ENCODE results near the gene PLCG1. TPM values are rescaled to one million over a fixed set of nuclear protein-coding genes. Genes with fewer than 3 reads are reported as not detected.

The PLCG1 gene
- total RNA-seq, 2 experiments from 2014 or later: 387 to 404 TPM

GRCh38 chr20:41219824-41220223 lies 82.5 kb downstream of the PLCG1 start:
- H3K4me3 Mint-ChIP-seq: no peak overlapping the region
- Histone ChIP-seq H3K9me3 (ENCODE audit: control insufficient read depth in 1 of 2, insufficient read depth in 1 of 2, low read length in 2 of 2) (no peaks in the 10 kb centered on the region), H3K27ac (ENCODE audit: low read depth in 1 of 2, low read length in 2 of 2) (no peak overlapping the region), H3K36me3 (ENCODE audit: insufficient read depth, low read length) (no peaks in the 10 kb centered on the region), H3K4me1 (ENCODE audit: insufficient read depth, low read length) (no peaks in the 10 kb centered on the region), H3K27me3 (ENCODE audit: control insufficient read depth in 1 of 2, insufficient read depth in 2 of 2, low read length in 2 of 2) (no peaks in the 10 kb centered on the region), H3K4me3 (ENCODE audit: low read length) (no peak overlapping the region)
- no peak for DNase-seq
- no peak overlapping the region for H3K27ac Mint-ChIP-seq
- POLR2A ChIA-PET: no interaction called here
- no peaks in the 10 kb centered on the region for H3K36me3 Mint-ChIP-seq (ENCODE audit: low read depth)
- no peak for ATAC-seq (ENCODE audit: poor library complexity)
- TF ChIP-seq, protein P1, sequence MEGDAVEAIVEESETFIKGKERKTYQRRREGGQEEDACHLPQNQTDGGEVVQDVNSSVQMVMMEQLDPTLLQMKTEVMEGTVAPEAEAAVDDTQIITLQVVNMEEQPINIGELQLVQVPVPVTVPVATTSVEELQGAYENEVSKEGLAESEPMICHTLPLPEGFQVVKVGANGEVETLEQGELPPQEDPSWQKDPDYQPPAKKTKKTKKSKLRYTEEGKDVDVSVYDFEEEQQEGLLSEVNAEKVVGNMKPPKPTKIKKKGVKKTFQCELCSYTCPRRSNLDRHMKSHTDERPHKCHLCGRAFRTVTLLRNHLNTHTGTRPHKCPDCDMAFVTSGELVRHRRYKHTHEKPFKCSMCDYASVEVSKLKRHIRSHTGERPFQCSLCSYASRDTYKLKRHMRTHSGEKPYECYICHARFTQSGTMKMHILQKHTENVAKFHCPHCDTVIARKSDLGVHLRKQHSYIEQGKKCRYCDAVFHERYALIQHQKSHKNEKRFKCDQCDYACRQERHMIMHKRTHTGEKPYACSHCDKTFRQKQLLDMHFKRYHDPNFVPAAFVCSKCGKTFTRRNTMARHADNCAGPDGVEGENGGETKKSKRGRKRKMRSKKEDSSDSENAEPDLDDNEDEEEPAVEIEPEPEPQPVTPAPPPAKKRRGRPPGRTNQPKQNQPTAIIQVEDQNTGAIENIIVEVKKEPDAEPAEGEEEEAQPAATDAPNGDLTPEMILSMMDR (IDR thresholded peaks at IDR 0.05): no peak
- H3K9me3 Mint-ChIP-seq: no peaks in the 10 kb centered on the region
- intact Hi-C loops (cut with DNase I, micrococcal nuclease): no loop called here
- no peaks in the 10 kb centered on the region for H3K27me3 Mint-ChIP-seq
- no peaks in the 10 kb centered on the region for H3K4me1 Mint-ChIP-seq (ENCODE audit: low read depth)
- CTCF ChIA-PET: interaction anchor here (1.2 kb wide), 1 partner anchor 47 kb away, joined by 3 read pairs; no protein-coding TSS in a partner anchor

- ATAC-seq (ENCODE audit: poor library complexity) (no peak), DNase-seq (no peak)
- H3K27ac Mint-ChIP-seq: no peak overlapping the region
- Histone ChIP-seq H3K36me3 (ENCODE audit: insufficient read depth, low read length) (no peaks in the 10 kb centered on the region), H3K4me1 (ENCODE audit: insufficient read depth, low read length) (no peaks in the 10 kb centered on the region), H3K9me3 (ENCODE audit: control insufficient read depth in 1 of 2, insufficient read depth in 1 of 2, low read length in 2 of 2) (no peaks in the 10 kb centered on the region), H3K27ac (ENCODE audit: low read depth in 1 of 2, low read length in 2 of 2) (no peak overlapping the region), H3K27me3 (ENCODE audit: control insufficient read depth in 1 of 2, insufficient read depth in 2 of 2, low read length in 2 of 2) (no peaks in the 10 kb centered on the region), H3K4me3 (ENCODE audit: low read length) (no peak overlapping the region)
- POLR2A ChIA-PET: no interaction called here
- no peaks in the 10 kb centered on the region for H3K36me3 Mint-ChIP-seq (ENCODE audit: low read depth)
- intact Hi-C loops (cut with DNase I, micrococcal nuclease): no loop called here
- CTCF ChIA-PET: no interaction called here
- TF ChIP-seq, protein P1 (IDR thresholded peaks at IDR 0.05): no peak
- H3K27me3 Mint-ChIP-seq: no peaks in the 10 kb centered on the region
- H3K9me3 Mint-ChIP-seq: no peaks in the 10 kb centered on the region
- H3K4me3 Mint-ChIP-seq: no peak overlapping the region
- no peaks in the 10 kb centered on the region for H3K4me1 Mint-ChIP-seq (ENCODE audit: low read depth)
Measured at GRCh38 chr20:41221614-41222218, 84.4 kb downstream of the PLCG1 start.

- Histone ChIP-seq H3K9me3 (ENCODE audit: control insufficient read depth in 1 of 2, insufficient read depth in 1 of 2, low read length in 2 of 2) (no peaks in the 10 kb centered on the region), H3K36me3 (ENCODE audit: insufficient read depth, low read length) (no peaks in the 10 kb centered on the region), H3K4me3 (ENCODE audit: low read length) (no peak overlapping the region), H3K4me1 (ENCODE audit: insufficient read depth, low read length) (no peaks in the 10 kb centered on the region), H3K27me3 (ENCODE audit: control insufficient read depth in 1 of 2, insufficient read depth in 2 of 2, low read length in 2 of 2) (no peaks in the 10 kb centered on the region), H3K27ac (ENCODE audit: low read depth in 1 of 2, low read length in 2 of 2) (no peak overlapping the region)
- H3K4me1 Mint-ChIP-seq (ENCODE audit: low read depth): no peaks in the 10 kb centered on the region
- no peak overlapping the region for H3K27ac Mint-ChIP-seq
- intact Hi-C loops (cut with DNase I, micrococcal nuclease): no loop called here
- ChIA-PET CTCF (no interaction called here), POLR2A (no interaction called here)
- H3K4me3 Mint-ChIP-seq: no peak overlapping the region
- no peaks in the 10 kb centered on the region for H3K27me3 Mint-ChIP-seq
- H3K36me3 Mint-ChIP-seq (ENCODE audit: low read depth): no peaks in the 10 kb centered on the region
- H3K9me3 Mint-ChIP-seq: no peaks in the 10 kb centered on the region
- no peak for DNase-seq
- ATAC-seq (ENCODE audit: poor library complexity): no peak
- TF ChIP-seq, protein P1 (IDR thresholded peaks at IDR 0.05): no peak
Measured at GRCh38 chr20:41222296-41222695, 85.0 kb downstream of the PLCG1 start.
